ENCODE results near the gene PAK6. TPM values are rescaled to one million over a fixed set of nuclear protein-coding genes. Genes with fewer than 3 reads are reported as not detected.

The PAK6 gene
- total RNA-seq, 2 donors from 2014 or later = 13.8 to 190 TPM

GRCh38 chr15:40222131-40222530 lies 16.7 kb upstream of the PAK6 start:
- WGBS = 91% methylated on average over 6 of the region's 6 CpGs
- no peak for DNase-seq (ENCODE audit: low spot score)
- Histone ChIP-seq H3K9me3 (no peaks in the 10 kb centered on the region), H3K27me3 (replicated peaks; ENCODE audit: insufficient read depth) (no peaks in the 10 kb centered on the region), H3K4me1 (replicated peaks) (no peaks in the 10 kb centered on the region), H3K27ac (no peak overlapping the region), H3K4me3 (no peak overlapping the region), H3K36me3 (no peaks in the 10 kb centered on the region)
- intact Hi-C loops (cut with DNase I) = no loop called here
- TF ChIP-seq, protein P1, sequence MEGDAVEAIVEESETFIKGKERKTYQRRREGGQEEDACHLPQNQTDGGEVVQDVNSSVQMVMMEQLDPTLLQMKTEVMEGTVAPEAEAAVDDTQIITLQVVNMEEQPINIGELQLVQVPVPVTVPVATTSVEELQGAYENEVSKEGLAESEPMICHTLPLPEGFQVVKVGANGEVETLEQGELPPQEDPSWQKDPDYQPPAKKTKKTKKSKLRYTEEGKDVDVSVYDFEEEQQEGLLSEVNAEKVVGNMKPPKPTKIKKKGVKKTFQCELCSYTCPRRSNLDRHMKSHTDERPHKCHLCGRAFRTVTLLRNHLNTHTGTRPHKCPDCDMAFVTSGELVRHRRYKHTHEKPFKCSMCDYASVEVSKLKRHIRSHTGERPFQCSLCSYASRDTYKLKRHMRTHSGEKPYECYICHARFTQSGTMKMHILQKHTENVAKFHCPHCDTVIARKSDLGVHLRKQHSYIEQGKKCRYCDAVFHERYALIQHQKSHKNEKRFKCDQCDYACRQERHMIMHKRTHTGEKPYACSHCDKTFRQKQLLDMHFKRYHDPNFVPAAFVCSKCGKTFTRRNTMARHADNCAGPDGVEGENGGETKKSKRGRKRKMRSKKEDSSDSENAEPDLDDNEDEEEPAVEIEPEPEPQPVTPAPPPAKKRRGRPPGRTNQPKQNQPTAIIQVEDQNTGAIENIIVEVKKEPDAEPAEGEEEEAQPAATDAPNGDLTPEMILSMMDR (IDR thresholded peaks at IDR 0.05) = no peak
- TF ChIP-seq POLR2A (IDR thresholded peaks at IDR 0.05) (no peak), POLR2AphosphoS5 (IDR thresholded peaks at IDR 0.05) (no peak)

- DNase-seq (ENCODE audit: low spot score) = no peak
- Histone ChIP-seq H3K27me3 (replicated peaks; ENCODE audit: insufficient read depth) (no peaks in the 10 kb centered on the region), H3K27ac (no peak overlapping the region), H3K36me3 (no peaks in the 10 kb centered on the region), H3K4me3 (no peak overlapping the region), H3K9me3 (no peaks in the 10 kb centered on the region), H3K4me1 (replicated peaks) (no peaks in the 10 kb centered on the region)
- TF ChIP-seq, protein P1 (IDR thresholded peaks at IDR 0.05) = no peak
- TF ChIP-seq POLR2AphosphoS5 (IDR thresholded peaks at IDR 0.05) = no peak
- intact Hi-C loops (cut with DNase I) = no loop called here
Observed at GRCh38 chr15:40226736-40227135, 12.1 kb upstream of the PAK6 start.

DNA sequence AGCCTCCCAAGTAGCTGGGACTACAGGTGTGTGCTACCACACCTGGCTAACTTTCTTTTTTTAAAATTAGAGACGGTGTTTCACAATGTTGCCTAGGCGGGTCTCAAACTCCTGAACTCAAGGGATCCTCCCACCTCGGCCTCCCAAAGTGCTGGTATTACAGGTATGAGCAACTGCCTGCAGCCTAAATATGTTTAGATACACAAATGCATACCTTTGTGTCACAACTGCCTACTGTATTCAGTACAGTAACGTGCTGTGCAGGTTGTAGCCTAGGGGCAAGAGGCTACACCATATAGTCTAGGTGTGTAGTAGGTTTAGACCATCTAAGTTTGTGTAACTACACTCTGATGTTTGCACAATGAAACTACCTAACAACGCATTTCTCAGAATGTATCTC lies 9.5 kb upstream of the PAK6 start:
- no peak overlapping the region for H3K4me3 ChIP-seq
- no peaks in the 10 kb centered on the region for H3K4me1 ChIP-seq (replicated peaks)
- H3K9me3 ChIP-seq = no peaks in the 10 kb centered on the region
- no peak overlapping the region for H3K27ac ChIP-seq
- DNase-seq (ENCODE audit: low spot score) = no peak
- 94% methylated on average over 5 of the region's 5 CpGs for WGBS
- H3K36me3 ChIP-seq = no peaks in the 10 kb centered on the region
- intact Hi-C loops (cut with DNase I) = no loop called here
- TF ChIP-seq, protein P1 (IDR thresholded peaks at IDR 0.05) = no peak
- TF ChIP-seq POLR2AphosphoS5 (IDR thresholded peaks at IDR 0.05) (no peak), POLR2A (IDR thresholded peaks at IDR 0.05) (no peak)
- H3K27me3 ChIP-seq (replicated peaks; ENCODE audit: insufficient read depth) = no peaks in the 10 kb centered on the region

DNA sequence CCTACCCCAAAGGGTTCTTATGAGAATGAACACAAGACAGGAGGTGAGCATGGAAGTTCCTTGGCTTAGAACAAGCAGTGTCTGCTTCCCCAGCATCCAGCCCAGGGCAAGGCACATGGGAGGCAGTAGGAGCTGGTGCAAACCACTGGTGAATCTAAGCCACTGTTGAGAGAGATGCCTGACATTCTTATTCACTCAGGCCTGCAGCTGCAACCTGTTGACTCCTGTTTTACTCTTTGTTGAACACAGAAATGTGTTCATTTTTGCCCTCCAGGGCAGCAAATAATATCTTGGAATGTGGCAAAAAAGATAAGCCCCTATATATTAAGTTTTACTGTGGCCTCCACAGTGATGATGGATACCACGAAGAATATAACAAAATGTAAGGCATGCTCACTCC lies 8.9 kb upstream of the PAK6 start:
- Histone ChIP-seq H3K36me3 (no peaks in the 10 kb centered on the region), H3K27ac (no peak overlapping the region), H3K9me3 (no peaks in the 10 kb centered on the region), H3K27me3 (replicated peaks; ENCODE audit: insufficient read depth) (no peaks in the 10 kb centered on the region), H3K4me3 (no peak overlapping the region), H3K4me1 (replicated peaks) (no peaks in the 10 kb centered on the region)
- 94% methylated on average over 1 of the region's 1 CpG for WGBS
- DNase-seq (ENCODE audit: low spot score) = no peak
- intact Hi-C loops (cut with DNase I) = no loop called here
- TF ChIP-seq POLR2AphosphoS5 (IDR thresholded peaks at IDR 0.05) = no peak
- TF ChIP-seq POLR2A (IDR thresholded peaks at IDR 0.05) = no peak
- TF ChIP-seq, protein P1 (IDR thresholded peaks at IDR 0.05) = no peak

DNA sequence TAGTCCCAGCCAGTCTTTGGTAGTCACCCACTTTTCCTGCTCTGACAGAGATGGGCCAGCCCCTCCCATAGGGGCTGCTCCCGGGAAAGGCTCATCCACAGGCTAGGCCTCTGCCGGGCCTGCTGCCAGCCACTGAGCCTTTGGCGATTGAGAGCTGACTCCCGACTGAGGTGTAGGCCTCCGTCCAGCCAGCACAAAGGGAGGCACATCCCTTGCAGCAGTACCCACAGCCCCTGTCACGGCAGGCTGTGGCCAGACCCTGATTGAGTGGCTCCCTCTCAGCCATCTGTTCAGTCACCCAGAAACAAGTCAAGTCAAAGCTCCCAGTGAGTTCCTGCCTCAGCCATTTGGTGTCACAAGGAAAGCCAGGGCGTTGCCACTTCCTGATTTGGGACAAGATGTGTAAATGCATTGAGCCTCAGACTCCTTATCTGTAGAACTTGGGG lies 6.2 kb upstream of the PAK6 start:
- Histone ChIP-seq H3K4me3 (no peak overlapping the region), H3K36me3 (no peaks in the 10 kb centered on the region), H3K27ac (no peak overlapping the region), H3K9me3 (no peaks in the 10 kb centered on the region), H3K4me1 (replicated peaks) (no peaks in the 10 kb centered on the region), H3K27me3 (replicated peaks; ENCODE audit: insufficient read depth) (no peaks in the 10 kb centered on the region)
- no peak for DNase-seq (ENCODE audit: low spot score)
- 48% methylated on average over 7 of the region's 7 CpGs for WGBS
- TF ChIP-seq POLR2A (IDR thresholded peaks at IDR 0.05) (no peak), POLR2AphosphoS5 (IDR thresholded peaks at IDR 0.05) (no peak)
- TF ChIP-seq, protein P1 (IDR thresholded peaks at IDR 0.05) = no peak
- intact Hi-C loops (cut with DNase I) = no loop called here

Data from prostate gland (tissue), 2 donors.